Measurements from ENCODE around the gene FAHD1. TPM values are rescaled to one million over a fixed set of nuclear protein-coding genes. Genes with fewer than 3 reads are reported as not detected.
"Not testable (repeated sequence)": the region's sequence is repeated elsewhere in the genome, so short reads cannot be mapped to it uniquely, and the experiment has no call there.

FAHD1 gene
- total RNA-seq, 2 donors from 2014 or later: 14.0 to 17.3 TPM

- intact Hi-C loops (cut with DNase I): no loop called here
- DNase-seq (ENCODE audit: low spot score): no peak
Observed at GRCh38 chr16:1788095-1788707, 38.8 kb upstream of the FAHD1 start.

GRCh38 chr16:1788708-1789100 is 38.3 kb upstream of the FAHD1 start:
- intact Hi-C loops (cut with DNase I): no loop called here
- DNase-seq (ENCODE audit: low spot score): peak; percentile 80

- DNase-seq (ENCODE audit: low spot score): peak; percentile 78
Observed at GRCh38 chr16:1789643-1790045, 37.4 kb upstream of the FAHD1 start.

GRCh38 chr16:1790261-1790610 is 36.8 kb upstream of the FAHD1 start:
- intact Hi-C loops (cut with DNase I): no loop called here
- no peak for DNase-seq (ENCODE audit: low spot score)

More at GRCh38 chr16:1789643-1790045, 37.4 kb upstream of the FAHD1 start:
- intact Hi-C loops (cut with DNase I): no loop called here

GRCh38 chr16:1790611-1791255 is 36.3 kb upstream of the FAHD1 start:
- intact Hi-C loops (cut with DNase I): no loop called here
- no peak for DNase-seq (ENCODE audit: low spot score)

- intact Hi-C loops (cut with DNase I): no loop called here
- peak; percentile 79 for DNase-seq (ENCODE audit: low spot score)
Observed at GRCh38 chr16:1791256-1791942, 35.6 kb upstream of the FAHD1 start.

- DNase-seq (ENCODE audit: low spot score): peak; percentile 74
- intact Hi-C loops (cut with DNase I): no loop called here
Observed at GRCh38 chr16:1791943-1792812, 34.8 kb upstream of the FAHD1 start.

- intact Hi-C loops (cut with DNase I): no loop called here
- DNase-seq (ENCODE audit: low spot score): no peak
Observed at GRCh38 chr16:1792836-1793577, 34.0 kb upstream of the FAHD1 start.

GRCh38 chr16:1793578-1794220 is 33.3 kb upstream of the FAHD1 start, which contains the start of gene IGFALS:
IGFALS (minus strand) TSS chr16:1793705; CDS start chr16:1793652, 53 bp downstream.
- no peak for DNase-seq (ENCODE audit: low spot score)
- intact Hi-C loops (cut with DNase I): no loop called here

GRCh38 chr16:1794221-1794871 is 32.7 kb upstream of the FAHD1 start:
- DNase-seq (ENCODE audit: low spot score): no peak
- intact Hi-C loops (cut with DNase I): no loop called here

GRCh38 chr16:1794908-1795666 is 31.9 kb upstream of the FAHD1 start:
- intact Hi-C loops (cut with DNase I): no loop called here
- no peak for DNase-seq (ENCODE audit: low spot score)

- intact Hi-C loops (cut with DNase I); DNase-seq (ENCODE audit: low spot score): not testable (repeated sequence)
Observed at GRCh38 chr16:1799263-1799662, 27.7 kb upstream of the FAHD1 start.

- intact Hi-C loops (cut with DNase I): no loop called here
- DNase-seq (ENCODE audit: low spot score): no peak
Observed at GRCh38 chr16:1800701-1801100, 26.3 kb upstream of the FAHD1 start.

- intact Hi-C loops (cut with DNase I): no loop called here
- DNase-seq (ENCODE audit: low spot score): no peak
Observed at GRCh38 chr16:1807626-1808025, 19.4 kb upstream of the FAHD1 start.

GRCh38 chr16:1808691-1809090 is 18.3 kb upstream of the FAHD1 start:
- DNase-seq (ENCODE audit: low spot score): no peak
- intact Hi-C loops (cut with DNase I): no loop called here

GRCh38 chr16:1809281-1809801 is 17.7 kb upstream of the FAHD1 start:
- DNase-seq (ENCODE audit: low spot score): no peak
- intact Hi-C loops (cut with DNase I): no loop called here

- DNase-seq (ENCODE audit: low spot score): no peak
- intact Hi-C loops (cut with DNase I): loop anchor here in 1 of 2 donors (5.0 kb wide), 1 partner anchor 48 kb away; no protein-coding TSS in a partner anchor
Observed at GRCh38 chr16:1810106-1810505, 16.9 kb upstream of the FAHD1 start.

Measured in posterior vena cava (tissue), 2 donors.